SK-N-DZ (cell line): ENCODE measurements around the gene IFITM10. TPM values are rescaled to one million over a fixed set of nuclear protein-coding genes. Genes with fewer than 3 reads are reported as not detected.

Experiments used
- DNase-seq: peaks from one replicate; pipeline ENCODE4 v3.0.0-alpha.2; 2015; ENCODE audit warnings: low spot score
- polyA plus RNA-seq, 2 experiments: library from polyadenylated mRNA; depleted of rRNA; stranded (reverse); fragments of >200 nt; gene quantifications; 2 replicates each; pipeline ENCODE4 v1.2.3, GENCODE V29; 2014

The IFITM10 gene
- polyA plus RNA-seq (2014; cell fraction: cytosol; rRNA removed): not detected in 2 replicates
- polyA plus RNA-seq (2014; cell fraction: nucleus; rRNA removed): not detected in 2 replicates

GRCh38 chr11:1750481-1750839 is at the start of gene IFITM10:
Gene IFITM10 (minus strand): TSS chr11:1750595. CDS start chr11:1750442, 153 bp downstream.
- no peak for DNase-seq

GRCh38 chr11:1797391-1798125 is 47.2 kb upstream of the IFITM10 start:
- DNase-seq: no peak

- no peak for DNase-seq
These were observed 46.1 kb upstream of the IFITM10 start for GRCh38 chr11:1796413-1797011.

GRCh38 chr11:1793081-1793480 is 42.7 kb upstream of the IFITM10 start:
- DNase-seq: no peak

GRCh38 chr11:1792461-1792860 is 42.1 kb upstream of the IFITM10 start:
- DNase-seq: no peak

GRCh38 chr11:1791912-1792311 is 41.5 kb upstream of the IFITM10 start:
- DNase-seq: no peak

- no peak for DNase-seq
These were observed 36.1 kb upstream of the IFITM10 start for GRCh38 chr11:1786466-1786865.

- no peak for DNase-seq
These were observed 35.5 kb upstream of the IFITM10 start for GRCh38 chr11:1785749-1786413.

- DNase-seq: no peak
These were observed 34.6 kb upstream of the IFITM10 start for GRCh38 chr11:1784761-1785650.

GRCh38 chr11:1783725-1784529 is 33.5 kb upstream of the IFITM10 start:
- DNase-seq: no peak

- no peak for DNase-seq
These were observed 32.7 kb upstream of the IFITM10 start for GRCh38 chr11:1782831-1783724.

- no peak for DNase-seq
These were observed 31.7 kb upstream of the IFITM10 start for GRCh38 chr11:1782031-1782590.

- no peak for DNase-seq
These were observed 31.2 kb upstream of the IFITM10 start for GRCh38 chr11:1781593-1781975.

GRCh38 chr11:1780700-1781592 is 30.6 kb upstream of the IFITM10 start:
- DNase-seq: no peak

- DNase-seq: no peak
These were observed 29.7 kb upstream of the IFITM10 start for GRCh38 chr11:1779806-1780699.

GRCh38 chr11:1779034-1779805 is 28.8 kb upstream of the IFITM10 start:
- DNase-seq: no peak
